Measurements from ENCODE around the gene SYMPK. TPM values are rescaled to one million over a fixed set of nuclear protein-coding genes. Genes with fewer than 3 reads are reported as not detected.

Gene SYMPK
- total RNA-seq, 4 donors from 2014 or later: 44.0 to 158 (median 90.3) TPM

DNA sequence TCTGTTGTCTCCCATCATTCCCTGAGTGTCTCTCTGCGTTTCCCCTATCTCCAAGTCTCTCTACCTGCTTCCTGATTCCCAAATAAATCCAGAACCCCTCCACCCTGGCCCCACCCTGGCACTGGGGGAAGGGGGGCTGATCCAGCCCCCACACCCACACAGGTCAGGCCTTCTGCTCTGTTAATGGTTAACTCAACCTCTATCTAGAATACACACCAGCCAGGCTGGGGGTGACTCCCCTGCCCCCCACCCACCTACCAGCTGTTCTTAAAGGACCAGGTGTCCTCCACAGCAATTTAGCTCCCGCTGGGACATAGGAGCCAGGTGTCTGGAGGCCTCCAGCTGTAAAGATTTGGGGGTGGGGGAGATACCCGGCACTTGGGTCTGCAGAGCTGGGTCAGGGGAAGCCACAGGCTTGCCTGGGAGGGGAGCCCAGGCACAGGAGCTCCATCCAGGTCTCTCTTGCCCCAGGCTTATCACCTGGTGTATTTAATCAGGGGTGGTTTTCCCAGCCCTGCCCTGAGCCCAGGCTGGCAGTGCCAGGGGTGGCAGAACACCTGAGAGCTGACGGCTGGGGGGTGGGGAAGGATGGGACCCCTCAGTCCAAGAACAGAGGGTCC lies 19.1 kb upstream of the SYMPK start:
- Histone ChIP-seq H3K27ac (peak overlapping the region in 3 of 4 donors; percentile 68 to 92 (median 90)), H3K9me3 (no peaks in the 10 kb centered on the region), H3K4me3 (peak overlapping the region in 3 of 4 donors; percentile 7 to 81 (median 69)), H3K27me3 (no peaks in the 10 kb centered on the region), H3K36me3 (peaks cover 0 to 9% (median 0%) of the 10 kb centered on the region in 3 donors), H3K4me1 (peaks cover 2 to 52% (median 24%) of the 10 kb centered on the region in 4 donors)
- TF ChIP-seq POLR2A (IDR thresholded peaks at IDR 0.05): peak in 1 of 2 donors; percentile 14
- TF ChIP-seq, protein P1, sequence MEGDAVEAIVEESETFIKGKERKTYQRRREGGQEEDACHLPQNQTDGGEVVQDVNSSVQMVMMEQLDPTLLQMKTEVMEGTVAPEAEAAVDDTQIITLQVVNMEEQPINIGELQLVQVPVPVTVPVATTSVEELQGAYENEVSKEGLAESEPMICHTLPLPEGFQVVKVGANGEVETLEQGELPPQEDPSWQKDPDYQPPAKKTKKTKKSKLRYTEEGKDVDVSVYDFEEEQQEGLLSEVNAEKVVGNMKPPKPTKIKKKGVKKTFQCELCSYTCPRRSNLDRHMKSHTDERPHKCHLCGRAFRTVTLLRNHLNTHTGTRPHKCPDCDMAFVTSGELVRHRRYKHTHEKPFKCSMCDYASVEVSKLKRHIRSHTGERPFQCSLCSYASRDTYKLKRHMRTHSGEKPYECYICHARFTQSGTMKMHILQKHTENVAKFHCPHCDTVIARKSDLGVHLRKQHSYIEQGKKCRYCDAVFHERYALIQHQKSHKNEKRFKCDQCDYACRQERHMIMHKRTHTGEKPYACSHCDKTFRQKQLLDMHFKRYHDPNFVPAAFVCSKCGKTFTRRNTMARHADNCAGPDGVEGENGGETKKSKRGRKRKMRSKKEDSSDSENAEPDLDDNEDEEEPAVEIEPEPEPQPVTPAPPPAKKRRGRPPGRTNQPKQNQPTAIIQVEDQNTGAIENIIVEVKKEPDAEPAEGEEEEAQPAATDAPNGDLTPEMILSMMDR (IDR thresholded peaks at IDR 0.05): no peak
- peak in 2 of 3 donors; percentile 54 to 76 for DNase-seq

GRCh38 chr19:45881082-45881908 lies 18.3 kb upstream of the SYMPK start:
- no peaks in the 10 kb centered on the region for H3K9me3 ChIP-seq
- DNase-seq: no peak
- no peaks in the 10 kb centered on the region for H3K27me3 ChIP-seq
- peaks cover 0 to 9% (median 0%) of the 10 kb centered on the region in 3 donors for H3K36me3 ChIP-seq
- H3K27ac ChIP-seq: peak overlapping the region in 3 of 4 donors; percentile 68 to 92 (median 90)
- TF ChIP-seq, protein P1 (IDR thresholded peaks at IDR 0.05): no peak
- TF ChIP-seq POLR2A (IDR thresholded peaks at IDR 0.05): peak in 1 of 2 donors; percentile 6
- H3K4me3 ChIP-seq: no peak overlapping the region
- peaks cover 6 to 59% (median 30%) of the 10 kb centered on the region in 4 donors for H3K4me1 ChIP-seq

- no peaks in the 10 kb centered on the region for H3K27me3 ChIP-seq
- H3K27ac ChIP-seq: peak overlapping the region in 1 of 4 donors; percentile 13
- H3K4me1 ChIP-seq: peaks cover 6 to 58% (median 26%) of the 10 kb centered on the region in 4 donors
- H3K9me3 ChIP-seq: no peaks in the 10 kb centered on the region
- H3K4me3 ChIP-seq: no peak overlapping the region
- peaks cover 0 to 9% (median 0%) of the 10 kb centered on the region in 3 donors for H3K36me3 ChIP-seq
- DNase-seq: no peak
- TF ChIP-seq POLR2A (IDR thresholded peaks at IDR 0.05): no peak
- TF ChIP-seq, protein P1 (IDR thresholded peaks at IDR 0.05): no peak
Measured at GRCh38 chr19:45879971-45880370, 17.0 kb upstream of the SYMPK start.

DNA sequence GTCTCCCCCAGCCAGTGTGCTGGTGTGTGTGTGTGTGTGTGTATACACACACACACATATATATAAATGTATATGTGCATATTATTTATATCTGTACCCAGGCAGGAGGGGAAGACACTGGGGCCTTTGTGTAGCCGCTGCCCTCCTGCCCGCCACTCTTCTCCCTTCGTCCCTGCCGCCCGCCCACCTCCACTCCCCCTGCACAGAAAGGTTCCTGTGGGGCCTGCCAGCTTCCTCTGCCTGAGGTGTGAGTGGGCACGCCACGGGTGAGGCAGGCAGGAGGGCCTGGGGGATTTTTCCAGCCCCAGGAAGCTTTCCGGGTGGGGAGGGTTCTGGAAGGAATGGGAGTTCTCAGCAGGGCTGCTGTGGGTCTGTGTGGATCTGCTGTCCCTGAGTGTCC lies 16.1 kb upstream of the SYMPK start:
- Histone ChIP-seq H3K4me1 (peaks cover 6 to 49% (median 17%) of the 10 kb centered on the region in 4 donors), H3K4me3 (no peak overlapping the region), H3K27ac (peak overlapping the region in 2 of 4 donors; percentile 35 to 83), H3K9me3 (no peaks in the 10 kb centered on the region), H3K27me3 (no peaks in the 10 kb centered on the region), H3K36me3 (peaks cover 0 to 4% (median 0%) of the 10 kb centered on the region in 3 donors)
- no peak for DNase-seq
- TF ChIP-seq, protein P1 (IDR thresholded peaks at IDR 0.05): no peak
- no peak for TF ChIP-seq POLR2A (IDR thresholded peaks at IDR 0.05)

DNA sequence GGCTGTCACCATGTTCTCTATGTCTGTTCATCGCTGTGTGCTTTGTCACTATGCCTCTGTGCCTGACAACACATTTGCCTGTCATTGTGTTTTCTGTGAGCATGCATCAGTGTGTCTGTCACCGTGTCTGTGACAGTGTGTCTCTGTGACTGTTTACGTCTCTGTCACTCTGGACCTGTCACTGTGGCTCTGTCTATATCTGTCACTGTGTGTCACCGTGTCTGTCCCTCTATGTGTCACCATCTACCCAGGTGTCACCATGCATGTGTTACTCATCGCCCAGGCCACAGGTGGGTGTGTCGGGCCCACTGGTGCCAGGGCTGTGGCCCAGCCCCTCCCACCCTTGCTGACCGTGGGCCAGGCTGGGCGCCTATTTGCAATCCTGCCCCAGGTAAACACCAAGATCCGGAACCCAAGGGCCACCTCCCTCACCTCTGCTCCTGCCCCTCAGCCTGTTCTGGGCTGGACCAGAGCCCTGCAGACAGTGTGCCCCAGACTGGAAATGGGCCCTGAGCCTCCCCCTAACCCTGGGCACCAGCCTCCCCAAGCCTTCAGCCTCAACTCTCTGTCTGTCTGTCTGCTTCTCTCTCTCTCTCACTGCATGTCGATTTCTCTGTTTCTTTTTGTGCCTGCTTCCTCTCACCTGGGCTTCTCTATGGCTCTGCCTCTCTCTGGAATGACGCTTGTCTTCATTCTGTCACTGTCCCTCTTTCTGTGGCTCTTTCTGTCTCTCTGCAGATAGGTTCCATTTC lies 15.3 kb upstream of the SYMPK start:
- H3K9me3 ChIP-seq: no peaks in the 10 kb centered on the region
- no peaks in the 10 kb centered on the region for H3K36me3 ChIP-seq
- TF ChIP-seq, protein P1 (IDR thresholded peaks at IDR 0.05): no peak
- TF ChIP-seq POLR2A (IDR thresholded peaks at IDR 0.05): peak in 1 of 2 donors; percentile 42
- peak overlapping the region in 2 of 4 donors; percentile 77 to 83 for H3K27ac ChIP-seq
- DNase-seq: peak in 2 of 3 donors; percentile 80 to 83
- peaks cover 5 to 41% (median 11%) of the 10 kb centered on the region in 4 donors for H3K4me1 ChIP-seq
- no peaks in the 10 kb centered on the region for H3K27me3 ChIP-seq
- H3K4me3 ChIP-seq: no peak overlapping the region

Data from Peyer's patch (tissue), 4 donors.